Right kidney (tissue), 1 donor: ENCODE measurements around the gene OR9Q1.

Experiments used
- DNase-seq: peaks from one replicate; pipeline ENCODE4 v3.0.0-alpha.2; 2016

The OR9Q1 gene

GRCh38 chr11:58034471-58034870 is 10.8 kb downstream of the OR9Q1 start:
- no peak for DNase-seq

DNA sequence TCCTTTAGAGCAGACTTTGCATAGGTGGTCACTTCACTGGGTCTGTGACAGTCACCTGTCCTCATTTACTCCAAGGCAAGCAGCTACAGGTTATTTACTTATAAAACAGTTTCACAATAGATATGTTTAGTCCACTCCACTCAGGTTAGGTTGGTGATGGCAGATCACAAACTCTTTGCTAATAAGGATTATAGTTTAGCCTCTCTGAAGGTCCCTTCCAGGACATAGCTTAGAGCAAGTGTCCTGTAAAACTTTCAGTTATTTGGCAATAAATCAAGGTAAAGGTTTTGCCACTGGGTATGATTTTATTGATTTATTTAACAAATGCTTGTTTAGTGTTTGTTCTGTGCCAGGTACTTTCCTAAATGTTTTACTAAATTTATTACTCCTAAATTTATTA is 15.9 kb downstream of the OR9Q1 start:
- DNase-seq: no peak

DNA sequence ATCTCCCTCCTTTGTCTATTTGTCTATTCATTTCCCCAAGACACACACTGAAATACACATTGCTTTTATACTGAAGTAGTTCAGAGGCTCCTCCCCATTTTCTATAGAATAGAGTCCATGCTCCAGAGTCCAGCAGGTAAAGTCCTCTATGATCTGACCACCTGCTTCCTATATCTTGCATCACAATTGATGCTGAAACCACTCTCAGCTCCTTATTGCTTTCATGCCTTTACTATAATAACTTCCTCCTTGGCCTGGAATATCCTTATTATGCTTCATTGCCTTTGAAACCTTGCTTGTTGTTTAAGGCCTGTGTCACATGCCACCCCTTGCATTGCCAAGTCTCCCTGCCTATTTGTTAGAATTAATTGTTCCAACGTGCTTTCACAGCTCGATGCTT is 19.7 kb downstream of the OR9Q1 start:
- no peak for DNase-seq

GRCh38 chr11:58046231-58046630 is 22.6 kb downstream of the OR9Q1 start:
- no peak for DNase-seq

DNA sequence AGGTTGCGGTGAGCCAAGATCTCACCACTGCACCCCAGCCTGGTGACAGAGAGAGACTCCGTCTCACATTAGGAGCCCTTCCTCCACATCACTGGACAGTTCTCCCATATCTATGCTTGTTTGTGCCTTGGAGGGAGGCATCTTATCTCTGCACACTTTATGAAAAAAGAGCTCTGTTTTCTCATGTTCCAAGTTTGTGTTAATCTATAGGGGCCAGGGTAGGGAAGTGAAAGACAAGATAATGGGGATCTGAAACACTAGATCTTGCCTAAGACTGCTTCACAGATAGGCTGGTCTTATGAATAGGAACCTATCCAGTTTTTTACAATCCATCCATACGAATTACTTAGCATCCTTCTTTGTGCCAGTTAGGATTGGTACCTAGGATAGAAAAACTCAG is 24.1 kb downstream of the OR9Q1 start:
- no peak for DNase-seq

DNA sequence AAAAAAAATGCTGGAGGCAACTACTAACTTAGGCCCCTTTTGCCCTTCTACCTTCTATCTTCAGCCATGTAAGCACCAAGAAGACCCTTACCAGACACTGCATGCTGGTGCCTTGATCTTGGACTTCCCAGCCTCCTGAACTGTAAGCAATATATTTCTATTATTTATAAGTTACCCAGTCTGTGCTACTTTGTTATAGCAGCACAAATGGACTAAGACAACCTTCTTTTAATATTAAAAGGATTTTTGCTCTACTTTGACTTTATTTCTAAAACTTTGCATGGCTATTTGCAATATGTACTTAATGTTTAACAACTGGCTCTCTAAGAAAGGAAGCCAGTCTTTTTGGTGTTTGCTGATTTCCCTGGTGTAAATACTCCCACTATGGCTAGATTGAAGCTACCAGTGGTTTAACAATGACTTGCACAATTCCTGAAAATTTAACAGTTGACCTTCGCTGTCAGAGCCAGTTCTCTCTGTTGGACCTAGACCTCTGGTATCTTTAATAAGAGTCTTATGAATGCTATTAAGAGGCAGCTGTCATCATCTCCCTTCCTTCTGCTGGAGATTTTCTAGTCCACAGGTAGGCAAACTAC is 32.2 kb downstream of the OR9Q1 start:
- no peak for DNase-seq

DNA sequence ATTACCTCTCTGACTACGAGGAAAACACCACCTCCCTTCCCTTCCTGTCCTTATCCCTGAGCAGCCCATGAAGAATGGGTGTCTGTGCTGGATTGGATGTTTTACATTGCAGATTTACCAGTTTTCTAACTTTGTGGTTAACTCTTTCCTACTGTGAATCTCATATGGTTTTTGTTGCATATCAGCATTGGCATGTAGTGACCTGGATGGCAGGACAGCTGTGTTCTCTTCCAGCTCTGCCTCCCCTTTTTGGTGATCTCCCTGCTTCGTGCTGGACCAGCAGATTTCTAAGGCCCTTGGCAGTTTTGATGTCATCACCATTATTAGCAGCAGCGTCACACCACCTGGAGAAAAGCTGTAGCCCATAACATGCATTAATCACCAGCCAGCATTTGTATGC is 33.8 kb downstream of the OR9Q1 start:
- DNase-seq: no peak

- DNase-seq: no peak
Observed at GRCh38 chr11:58058276-58059006, 34.8 kb downstream of the OR9Q1 start.

GRCh38 chr11:58059007-58059350 is 35.3 kb downstream of the OR9Q1 start:
- DNase-seq: no peak

DNA sequence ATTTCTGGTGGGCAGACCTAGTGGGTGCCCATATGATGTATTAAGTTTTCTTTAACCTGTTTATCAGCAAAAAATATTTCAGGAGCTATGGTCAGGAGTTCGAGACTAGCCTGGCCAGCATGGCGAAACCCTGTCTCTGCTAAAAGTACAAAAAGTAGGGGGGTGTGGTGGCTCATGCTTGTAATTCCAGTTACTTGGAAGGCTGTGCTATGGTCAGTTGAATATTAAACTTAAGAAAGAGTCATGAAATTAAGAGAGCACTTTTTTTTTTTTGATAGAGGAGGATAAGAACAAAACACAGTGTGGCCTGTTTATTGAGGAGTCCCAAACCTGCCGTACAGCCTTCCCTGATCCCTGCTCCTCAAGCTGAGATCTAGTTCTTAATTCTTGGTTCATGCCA is 36.9 kb downstream of the OR9Q1 start:
- no peak for DNase-seq

DNA sequence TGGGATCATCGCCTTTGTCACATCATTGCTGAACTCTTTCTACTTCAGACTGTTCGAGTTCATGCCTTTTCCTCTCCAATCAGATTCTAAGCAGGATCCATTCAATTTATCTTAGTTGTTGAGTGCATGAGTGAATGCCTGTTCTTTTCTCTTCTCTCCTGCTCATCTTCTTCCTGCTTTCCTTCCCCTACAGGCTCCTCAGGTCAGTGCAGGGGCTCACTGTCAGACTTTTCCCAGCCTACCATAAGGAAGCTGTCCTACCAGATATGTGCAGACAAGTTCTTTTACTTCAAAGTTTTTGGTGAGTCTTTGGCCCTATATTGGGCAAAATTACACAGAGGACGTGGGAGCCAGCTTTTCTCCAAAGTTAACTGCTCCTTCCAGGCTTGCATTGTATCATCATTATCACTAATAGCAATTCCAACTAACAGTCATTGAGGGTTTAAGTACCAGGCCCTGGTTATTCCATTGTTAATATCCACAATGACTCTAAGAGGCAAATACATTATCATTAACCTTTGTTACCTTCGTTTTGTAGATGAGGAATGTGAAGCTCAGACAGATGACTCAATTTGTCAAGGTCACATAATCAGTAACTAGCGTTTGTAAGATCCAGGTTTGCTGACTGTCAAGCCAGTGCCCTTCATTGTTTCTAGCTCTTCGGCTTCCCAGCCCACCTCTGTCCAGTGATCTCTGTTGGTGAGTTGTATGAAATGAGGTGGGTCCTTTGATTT is 37.4 kb downstream of the OR9Q1 start:
- DNase-seq: no peak

DNA sequence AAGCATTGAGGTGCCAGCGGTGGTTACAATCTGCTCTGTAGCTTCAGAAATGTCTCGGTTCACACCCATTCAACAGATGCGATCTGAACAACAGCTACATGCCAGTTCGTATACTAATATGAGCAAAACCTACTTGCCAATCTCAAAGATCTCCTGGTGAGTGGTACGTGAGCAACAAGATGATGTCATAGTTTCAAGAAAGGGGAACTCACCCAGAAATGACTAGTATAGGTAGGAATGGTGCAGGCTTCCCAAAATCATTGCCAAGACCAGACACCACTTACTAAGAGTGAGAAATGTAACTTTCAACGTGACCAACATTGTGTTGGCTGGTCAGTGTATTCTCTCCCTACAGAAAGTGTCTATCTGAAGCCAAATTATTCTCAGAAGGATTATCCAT is 38.1 kb downstream of the OR9Q1 start:
- DNase-seq: no peak

DNA sequence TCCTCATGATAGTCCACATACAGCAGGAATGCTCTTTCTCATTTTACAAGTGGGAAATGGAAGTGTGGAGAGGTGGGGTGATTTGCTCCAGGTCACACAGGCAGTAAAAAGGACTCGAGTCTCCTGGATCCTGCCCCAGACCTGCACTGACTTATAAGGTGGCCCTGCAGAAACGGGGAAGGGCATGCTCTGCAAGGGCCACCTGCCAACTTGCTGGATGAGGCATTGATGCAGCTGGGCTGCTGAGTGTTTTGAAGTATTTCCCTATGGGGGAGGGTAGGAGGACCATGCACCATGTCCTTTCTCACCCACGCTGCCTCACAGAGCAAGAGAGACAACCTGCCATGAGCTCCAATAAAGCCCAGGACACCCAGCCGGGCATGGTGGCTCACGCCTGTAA is 44.0 kb downstream of the OR9Q1 start:
- no peak for DNase-seq

DNA sequence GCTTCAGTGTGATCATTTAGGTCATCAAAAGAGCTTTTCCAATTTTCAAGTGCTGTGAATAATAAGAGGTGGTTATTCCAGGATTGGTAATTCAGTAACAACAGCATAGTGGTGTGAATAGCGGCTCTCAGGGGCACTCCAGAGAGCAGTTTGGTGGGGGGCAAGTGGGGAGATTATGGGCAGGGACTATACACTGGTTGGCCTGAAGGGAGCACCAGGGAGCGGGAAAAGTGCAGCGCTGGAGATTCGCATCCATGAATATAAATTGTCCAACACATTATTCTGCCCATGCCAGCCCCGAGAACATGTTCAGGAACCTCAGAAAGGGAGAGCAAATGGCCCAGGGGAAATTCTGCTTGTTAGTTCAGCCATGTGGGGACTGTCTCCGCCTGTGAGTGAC is 45.0 kb downstream of the OR9Q1 start:
- DNase-seq: no peak

DNA sequence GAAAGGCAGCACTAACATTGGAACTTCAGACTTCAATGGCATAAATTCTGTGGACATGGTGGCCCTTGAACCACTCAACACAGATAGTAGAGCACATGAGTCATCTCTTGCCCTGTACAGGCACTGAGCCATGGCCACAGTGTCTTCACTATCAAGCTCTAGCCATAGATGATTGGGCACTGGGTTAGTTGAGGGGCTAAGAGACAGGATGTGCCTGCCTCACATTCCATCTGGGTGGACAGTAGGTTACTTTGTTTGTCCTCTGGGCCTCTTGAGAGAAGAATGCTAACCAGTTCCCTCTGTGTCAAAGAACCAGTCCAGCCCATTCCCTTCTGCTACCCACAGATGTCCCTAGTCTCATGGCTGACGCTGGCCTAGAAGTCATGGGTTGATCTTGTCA is 46.9 kb downstream of the OR9Q1 start:
- DNase-seq: no peak

- no peak for DNase-seq
Observed at GRCh38 chr11:58075781-58076180, 52.1 kb downstream of the OR9Q1 start.

GRCh38 chr11:58086528-58086927 is 62.8 kb downstream of the OR9Q1 start:
- DNase-seq: no peak

GRCh38 chr11:58097437-58097836 is 73.8 kb downstream of the OR9Q1 start:
- no peak for DNase-seq

DNA sequence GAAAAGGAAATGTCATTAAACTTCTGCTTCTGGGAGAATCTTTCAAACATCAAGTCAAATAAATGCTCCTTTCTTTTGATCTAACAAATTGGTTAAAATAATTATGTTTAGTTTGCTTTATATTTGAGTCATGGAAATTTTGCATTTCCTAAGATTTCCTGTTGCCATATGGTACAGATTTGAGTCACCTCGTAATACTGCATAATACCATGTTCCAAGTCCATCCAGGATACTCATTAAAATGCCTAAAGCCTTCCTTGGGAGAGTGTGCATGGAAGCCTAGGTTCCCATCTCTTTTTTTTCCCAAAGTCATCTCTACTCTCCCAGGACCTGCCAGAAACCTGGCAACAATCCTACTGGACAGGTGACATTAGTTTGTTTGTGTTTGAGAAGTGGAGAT is 97.4 kb downstream of the OR9Q1 start:
- DNase-seq: no peak

DNA sequence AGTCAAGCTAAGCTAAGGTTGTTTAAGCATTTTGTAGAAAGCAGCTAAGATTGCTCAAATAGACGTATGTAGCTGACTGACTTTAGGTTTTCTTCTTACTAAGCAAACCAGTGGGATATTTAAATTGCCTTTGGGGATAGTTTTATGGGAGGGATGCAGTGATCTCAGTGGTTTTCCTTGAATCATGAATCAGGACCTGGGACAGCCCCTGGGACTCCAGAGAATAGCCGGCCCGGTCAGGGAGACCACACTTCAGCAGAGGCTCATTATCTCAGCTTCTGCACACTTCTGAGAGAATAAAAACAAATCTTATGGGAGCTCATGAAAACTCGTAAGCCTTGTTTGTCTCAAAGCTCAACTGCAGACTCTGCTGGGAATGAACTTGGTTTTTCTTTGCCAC is 101.8 kb downstream of the OR9Q1 start, which contains the start of gene OR9I1:
Gene OR9I1 (minus strand): TSS at position 62 of the 400 bp plus-strand sequence. CDS start 6,086 bp downstream, outside the sequence.
- no peak for DNase-seq

GRCh38 chr11:58127350-58127749 is 103.7 kb downstream of the OR9Q1 start:
- no peak for DNase-seq

DNA sequence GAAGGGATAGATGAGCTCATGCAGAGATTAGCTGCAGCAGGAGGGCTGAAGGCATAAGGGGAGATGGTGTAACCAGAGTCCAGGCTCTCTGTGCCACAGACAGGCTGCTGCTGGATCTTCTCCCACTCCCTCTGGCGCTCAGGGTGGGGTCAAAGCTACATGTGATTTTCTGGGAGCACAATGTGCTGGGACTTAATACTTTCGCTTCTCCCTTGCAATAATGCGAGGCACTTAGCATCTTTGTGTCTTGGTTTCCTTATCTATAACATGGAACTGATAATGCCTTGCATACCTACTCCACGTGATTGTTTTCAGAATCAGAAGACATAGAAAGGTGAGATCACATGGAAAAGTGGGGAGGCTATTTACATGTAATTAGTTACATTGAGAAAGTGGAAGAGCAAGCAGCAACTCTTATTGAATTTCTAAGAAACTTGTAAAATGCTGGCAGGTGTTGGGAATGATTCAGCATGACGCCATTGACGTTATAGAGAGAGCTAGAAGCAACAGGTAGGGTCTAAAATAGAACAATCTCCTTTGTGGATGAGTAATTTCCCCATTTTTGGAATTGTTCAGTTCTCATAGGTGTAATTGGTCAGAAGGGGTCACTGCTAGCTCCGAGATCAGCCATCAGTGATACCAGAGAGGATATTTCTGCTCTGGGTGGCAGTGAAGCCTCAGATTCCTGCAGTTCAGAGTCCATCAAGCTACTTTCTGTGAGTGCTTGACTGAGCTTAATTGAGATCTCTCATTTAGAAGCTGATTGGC is 109.8 kb downstream of the OR9Q1 start:
- DNase-seq: no peak

- DNase-seq: no peak
Observed at GRCh38 chr11:58134151-58134550, 110.5 kb downstream of the OR9Q1 start.
